ENCODE data around the gene RDH8.

GRCh38 chr19:10044390-10044789 is 31.1 kb downstream of the RDH8 start:
- TF ChIP-seq POLR2AphosphoS5 (IDR thresholded peaks at IDR 0.05; ENCODE audit: borderline replicate concordance, low read depth, low read length) (no peak), EZH2 (IDR thresholded peaks at IDR 0.05) (no peak)

Measured in SK-N-MC (cell line).